ENCODE measurements around the gene IRAK2. TPM values are rescaled to one million over a fixed set of nuclear protein-coding genes. Genes with fewer than 3 reads are reported as not detected.

IRAK2 gene
- total and polyA plus RNA-seq, 2 donors (not counting 3 experiments of a cell fraction or from before 2014, with no cell fraction given) = 7.9 to 10.0 TPM

GRCh38 chr3:10180738-10181295, 16.1 kb downstream of the IRAK2 start:
- Histone ChIP-seq H3K36me3 (ENCODE audit: control insufficient read depth in 2 of 2, extremely low read depth in 1 of 2, insufficient read depth in 2 of 2, low read length in 2 of 2) (no peaks in the 10 kb centered on the region), H3K27me3 (ENCODE audit: control insufficient read depth in 2 of 2, insufficient read depth in 2 of 2, low read length in 2 of 2) (no peaks in the 10 kb centered on the region), H3K4me3 (replicated peaks in 1 of 3; ENCODE audit: insufficient read depth in 1 of 3, low read depth in 1 of 3, low read length in 3 of 3) (no peak overlapping the region), H3K9me3 (replicated peaks; ENCODE audit: control insufficient read depth, insufficient read depth, low read length) (no peaks in the 10 kb centered on the region), H3K9me1 (replicated peaks; ENCODE audit: control insufficient read depth, extremely low read depth, insufficient read depth, low read length) (no peaks in the 10 kb centered on the region), H3K4me1 (ENCODE audit: control insufficient read depth, extremely low read depth, insufficient read depth, low read length) (peaks cover under 1% of the 10 kb centered on the region), H3K9ac (replicated peaks; ENCODE audit: extremely low read depth, insufficient read depth, low read length) (no peak overlapping the region), H3K4me2 (ENCODE audit: insufficient read depth, low read length) (no peak overlapping the region), H4K20me1 (replicated peaks; ENCODE audit: control insufficient read depth, extremely low read depth, insufficient read depth, low read length) (no peaks in the 10 kb centered on the region), H3K79me2 (ENCODE audit: control insufficient read depth, insufficient read depth, low read length) (no peaks in the 10 kb centered on the region), H3K27ac (ENCODE audit: insufficient read depth, low read depth, low read length) (no peak overlapping the region), H2AFZ (ENCODE audit: low read depth, low read length) (no peak overlapping the region)
- BruUV-seq (replicated peaks) = no TSS peak
- FAIRE-seq (no peak), DNase-seq (ENCODE audit: low read depth, low spot score) (no peak)
- TF ChIP-seq EZH2 (IDR thresholded peaks at IDR 0.05; ENCODE audit: borderline replicate concordance, low read depth, low read length, severe bottlenecking) (no peak), FOS (IDR thresholded peaks at IDR 0.05; ENCODE audit: borderline replicate concordance, insufficient read depth, low read length) (no peak)
- TF ChIP-seq, protein P1, sequence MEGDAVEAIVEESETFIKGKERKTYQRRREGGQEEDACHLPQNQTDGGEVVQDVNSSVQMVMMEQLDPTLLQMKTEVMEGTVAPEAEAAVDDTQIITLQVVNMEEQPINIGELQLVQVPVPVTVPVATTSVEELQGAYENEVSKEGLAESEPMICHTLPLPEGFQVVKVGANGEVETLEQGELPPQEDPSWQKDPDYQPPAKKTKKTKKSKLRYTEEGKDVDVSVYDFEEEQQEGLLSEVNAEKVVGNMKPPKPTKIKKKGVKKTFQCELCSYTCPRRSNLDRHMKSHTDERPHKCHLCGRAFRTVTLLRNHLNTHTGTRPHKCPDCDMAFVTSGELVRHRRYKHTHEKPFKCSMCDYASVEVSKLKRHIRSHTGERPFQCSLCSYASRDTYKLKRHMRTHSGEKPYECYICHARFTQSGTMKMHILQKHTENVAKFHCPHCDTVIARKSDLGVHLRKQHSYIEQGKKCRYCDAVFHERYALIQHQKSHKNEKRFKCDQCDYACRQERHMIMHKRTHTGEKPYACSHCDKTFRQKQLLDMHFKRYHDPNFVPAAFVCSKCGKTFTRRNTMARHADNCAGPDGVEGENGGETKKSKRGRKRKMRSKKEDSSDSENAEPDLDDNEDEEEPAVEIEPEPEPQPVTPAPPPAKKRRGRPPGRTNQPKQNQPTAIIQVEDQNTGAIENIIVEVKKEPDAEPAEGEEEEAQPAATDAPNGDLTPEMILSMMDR (IDR thresholded peaks at IDR 0.05; ENCODE audit: extremely low read depth in 1 of 2, insufficient read depth in 1 of 2, low read depth in 1 of 2, low read length in 2 of 2) = no peak
- ChIA-PET POLR2A (no interaction called here), CTCF (no interaction called here)
- intact Hi-C loops (cut with micrococcal nuclease) = no loop called here
- dilution Hi-C loops (cut with MboI; ENCODE audit: extremely low pct_ligation_motif_present, low sequenced_read_pairs) = no loop called here

- no TSS peak for BruUV-seq (replicated peaks)
- Histone ChIP-seq H3K4me3 (replicated peaks in 1 of 3; ENCODE audit: insufficient read depth in 1 of 3, low read depth in 1 of 3, low read length in 3 of 3) (no peak overlapping the region), H3K27me3 (ENCODE audit: control insufficient read depth in 2 of 2, insufficient read depth in 2 of 2, low read length in 2 of 2) (no peaks in the 10 kb centered on the region), H2AFZ (ENCODE audit: low read depth, low read length) (no peak overlapping the region), H3K9ac (replicated peaks; ENCODE audit: extremely low read depth, insufficient read depth, low read length) (no peak overlapping the region), H4K20me1 (replicated peaks; ENCODE audit: control insufficient read depth, extremely low read depth, insufficient read depth, low read length) (no peaks in the 10 kb centered on the region), H3K9me3 (replicated peaks; ENCODE audit: control insufficient read depth, insufficient read depth, low read length) (no peaks in the 10 kb centered on the region), H3K4me1 (ENCODE audit: control insufficient read depth, extremely low read depth, insufficient read depth, low read length) (peaks cover 6% of the 10 kb centered on the region), H3K36me3 (ENCODE audit: control insufficient read depth in 2 of 2, extremely low read depth in 1 of 2, insufficient read depth in 2 of 2, low read length in 2 of 2) (no peaks in the 10 kb centered on the region), H3K9me1 (replicated peaks; ENCODE audit: control insufficient read depth, extremely low read depth, insufficient read depth, low read length) (no peaks in the 10 kb centered on the region), H3K27ac (ENCODE audit: insufficient read depth, low read depth, low read length) (no peak overlapping the region), H3K4me2 (ENCODE audit: insufficient read depth, low read length) (no peak overlapping the region), H3K79me2 (ENCODE audit: control insufficient read depth, insufficient read depth, low read length) (no peaks in the 10 kb centered on the region)
- ChIA-PET POLR2A (no interaction called here), CTCF (no interaction called here)
- intact Hi-C loops (cut with micrococcal nuclease) = no loop called here
- no peak for TF ChIP-seq MYC (IDR thresholded peaks at IDR 0.05; ENCODE audit: low read depth, low read length)
- TF ChIP-seq FOS (IDR thresholded peaks at IDR 0.05; ENCODE audit: borderline replicate concordance, insufficient read depth, low read length) = no peak
- TF ChIP-seq EZH2 (IDR thresholded peaks at IDR 0.05; ENCODE audit: borderline replicate concordance, low read depth, low read length, severe bottlenecking) = no peak
- no peak for TF ChIP-seq POLR2AphosphoS5 (IDR thresholded peaks at IDR 0.05; ENCODE audit: insufficient read depth, low read depth, low read length)
- TF ChIP-seq, protein P2, sequence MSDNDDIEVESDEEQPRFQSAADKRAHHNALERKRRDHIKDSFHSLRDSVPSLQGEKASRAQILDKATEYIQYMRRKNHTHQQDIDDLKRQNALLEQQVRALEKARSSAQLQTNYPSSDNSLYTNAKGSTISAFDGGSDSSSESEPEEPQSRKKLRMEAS (IDR thresholded peaks at IDR 0.05; ENCODE audit: insufficient read depth, insufficient read length) = no peak
- TF ChIP-seq POLR2A (IDR thresholded peaks at IDR 0.05; ENCODE audit: low read depth, low read length) = no peak
- TF ChIP-seq, protein P1 (IDR thresholded peaks at IDR 0.05; ENCODE audit: extremely low read depth in 1 of 2, insufficient read depth in 1 of 2, low read depth in 1 of 2, low read length in 2 of 2) = no peak
- no peak for TF ChIP-seq JUN (IDR thresholded peaks at IDR 0.05; ENCODE audit: borderline replicate concordance, insufficient read depth, insufficient read length, low read depth)
- no peak for TF ChIP-seq GATA2 (IDR thresholded peaks at IDR 0.05; ENCODE audit: insufficient read depth, insufficient read length, low read depth, low read length)
- dilution Hi-C loops (cut with MboI; ENCODE audit: extremely low pct_ligation_motif_present, low sequenced_read_pairs) = no loop called here
- FAIRE-seq = no peak
- no peak for DNase-seq (ENCODE audit: low read depth, low spot score)
Observed at GRCh38 chr3:10182950-10183349, 18.2 kb downstream of the IRAK2 start.
